HG02885 (cell line): Measurements from ENCODE around the gene MFSD12.

Experiments used
- ATAC-seq: cut with Tn5 transposase; IDR thresholded peaks from one replicate; pipeline ENCODE4 v1.9.1; 2021; ENCODE audit warnings: mild to moderate bottlenecking; ENCODE audit not compliant: unreplicated experiment, poor library complexity

Gene MFSD12

DNA sequence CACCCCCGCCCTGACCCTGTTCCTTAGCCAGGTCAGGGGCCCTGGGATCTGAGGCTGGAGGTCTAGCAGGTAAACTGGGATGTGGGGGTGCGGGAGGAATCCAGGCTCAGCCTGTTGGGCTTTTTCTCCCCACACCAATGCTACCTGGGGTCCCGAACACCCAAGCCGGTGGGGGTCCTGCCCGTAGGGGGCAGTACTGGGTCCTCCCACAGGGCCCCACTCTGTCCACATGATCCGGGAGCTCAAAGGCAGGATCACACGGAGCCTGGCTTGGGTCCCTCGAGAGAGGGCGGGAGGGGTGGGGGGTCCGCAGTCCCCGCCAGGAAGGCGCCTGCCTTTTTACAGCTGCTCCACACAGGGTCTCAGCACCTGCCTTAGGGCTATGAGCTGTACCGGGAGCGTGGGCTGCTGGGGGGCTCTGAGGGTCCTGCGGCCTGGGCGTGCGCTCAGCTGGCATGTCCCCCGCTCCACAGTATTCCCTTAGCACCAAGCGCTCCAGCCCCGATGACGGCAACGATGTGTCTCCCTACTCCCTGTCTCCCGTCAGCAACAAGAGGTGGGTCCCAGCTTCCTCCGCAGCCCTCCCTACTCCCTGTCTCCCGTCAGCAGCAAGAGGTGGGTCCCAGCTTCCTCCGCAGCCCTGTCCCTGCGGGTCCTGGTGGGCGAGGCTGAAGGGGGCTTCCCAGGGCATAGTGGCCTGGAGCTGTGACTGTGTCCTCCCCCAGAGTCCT is 30.7 kb downstream of the MFSD12 start:
- no peak for ATAC-seq

DNA sequence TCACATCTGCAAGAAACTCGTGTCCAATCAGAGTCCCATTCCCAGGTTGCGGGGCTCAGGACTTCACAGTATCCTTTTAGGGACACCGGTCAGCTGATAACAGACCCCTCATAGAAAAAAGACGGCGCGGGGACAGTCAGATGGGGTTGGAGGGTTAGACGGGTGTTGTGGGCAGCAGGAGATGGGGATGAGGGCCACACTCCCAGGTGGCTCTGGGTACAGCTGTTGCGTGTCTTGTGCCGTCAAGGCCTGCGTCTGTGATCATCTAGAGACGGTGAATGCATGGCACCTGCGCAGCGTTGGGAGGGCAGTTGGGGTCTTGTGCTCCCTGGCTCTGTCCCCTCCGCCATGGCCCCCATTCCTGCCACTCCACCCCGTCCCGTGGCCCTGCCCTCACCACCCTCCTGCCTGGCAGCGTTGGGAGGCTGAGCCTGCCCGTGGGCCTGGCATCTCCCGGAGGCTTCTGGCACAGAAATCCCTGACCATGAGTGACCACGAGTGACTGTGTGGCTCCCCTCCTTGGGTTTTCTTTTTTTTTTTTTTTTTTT is 32.4 kb downstream of the MFSD12 start:
- ATAC-seq = no peak

- ATAC-seq = no peak
These were observed 33.1 kb downstream of the MFSD12 start for GRCh38 chr19:3524078-3524842.

- ATAC-seq = no peak
These were observed 33.9 kb downstream of the MFSD12 start for GRCh38 chr19:3523361-3524077.

- no peak for ATAC-seq
These were observed 34.7 kb downstream of the MFSD12 start for GRCh38 chr19:3522421-3523360.

GRCh38 chr19:3521104-3521445 is 36.3 kb downstream of the MFSD12 start:
- no peak for ATAC-seq

DNA sequence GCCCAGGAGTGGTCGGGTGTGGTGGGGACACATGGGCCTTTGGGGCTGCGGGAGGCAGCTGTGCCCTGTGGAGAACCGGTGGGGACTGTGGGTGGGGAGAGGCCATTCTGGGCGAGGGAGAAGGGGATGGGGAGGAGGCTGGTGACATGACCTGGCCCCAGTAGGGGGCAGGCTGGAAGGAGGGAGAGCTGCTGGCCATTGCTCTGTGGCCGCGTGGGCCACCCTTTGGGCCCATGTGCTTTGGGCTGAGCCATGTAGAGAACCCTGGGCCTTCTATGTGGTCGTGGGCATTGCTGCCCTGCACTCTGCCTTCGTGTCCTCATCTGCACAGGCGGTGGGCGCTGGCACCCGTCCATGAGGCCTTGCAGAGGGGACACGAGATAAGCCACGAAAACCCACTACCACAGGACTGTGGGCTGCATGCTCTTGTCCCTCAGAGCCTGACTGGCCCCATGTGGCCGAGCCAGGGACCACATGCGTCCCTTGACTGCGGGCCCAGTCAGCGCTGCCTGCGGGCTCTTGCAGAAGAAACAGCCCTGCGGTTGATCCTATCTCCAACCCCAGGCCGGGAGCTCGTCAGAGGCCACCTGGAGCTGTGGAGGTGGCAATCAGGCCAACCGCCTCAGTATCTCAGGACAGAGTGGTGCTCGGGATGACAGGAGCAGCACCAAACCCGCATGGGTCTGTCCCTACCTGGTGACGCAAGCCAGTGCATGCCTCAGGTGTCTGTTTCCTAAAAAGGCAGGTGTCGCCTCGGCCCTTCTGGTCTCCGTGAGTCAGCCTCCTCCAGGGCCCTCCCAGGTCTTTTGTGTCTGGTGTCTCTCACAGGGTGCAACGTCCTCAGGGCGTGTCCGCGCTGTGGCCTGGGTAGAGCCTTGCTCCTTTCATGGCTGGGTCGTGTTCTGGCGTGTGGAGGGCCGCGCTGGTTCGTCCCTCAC is 37.0 kb downstream of the MFSD12 start:
- no peak for ATAC-seq

DNA sequence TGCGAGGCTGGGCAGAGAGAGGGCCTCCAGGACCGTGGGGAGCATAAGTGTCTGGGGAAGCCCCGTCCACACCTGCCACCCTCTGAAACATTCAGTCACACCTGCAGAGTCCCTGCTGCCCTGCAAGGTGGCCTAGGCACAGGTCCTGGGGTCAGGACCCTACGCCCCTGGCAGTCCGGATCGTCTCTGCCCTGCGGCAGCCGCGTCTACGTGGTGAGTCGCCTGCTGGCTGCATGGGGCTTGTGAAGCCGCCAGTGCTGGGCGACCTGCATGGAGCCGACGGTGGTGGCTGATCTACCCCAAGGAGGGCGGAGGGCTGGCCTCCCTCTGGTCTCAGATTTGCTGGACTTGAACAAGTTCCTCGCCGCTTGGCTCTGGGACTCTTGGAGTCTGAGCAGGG is 38.3 kb downstream of the MFSD12 start:
- no peak for ATAC-seq

- no peak for ATAC-seq
These were observed 38.7 kb downstream of the MFSD12 start for GRCh38 chr19:3518659-3519058.

GRCh38 chr19:3518255-3518654 is 39.1 kb downstream of the MFSD12 start:
- no peak for ATAC-seq

GRCh38 chr19:3517638-3518037 is 39.7 kb downstream of the MFSD12 start:
- ATAC-seq = no peak

- ATAC-seq = no peak
These were observed 40.6 kb downstream of the MFSD12 start for GRCh38 chr19:3516675-3517207.

DNA sequence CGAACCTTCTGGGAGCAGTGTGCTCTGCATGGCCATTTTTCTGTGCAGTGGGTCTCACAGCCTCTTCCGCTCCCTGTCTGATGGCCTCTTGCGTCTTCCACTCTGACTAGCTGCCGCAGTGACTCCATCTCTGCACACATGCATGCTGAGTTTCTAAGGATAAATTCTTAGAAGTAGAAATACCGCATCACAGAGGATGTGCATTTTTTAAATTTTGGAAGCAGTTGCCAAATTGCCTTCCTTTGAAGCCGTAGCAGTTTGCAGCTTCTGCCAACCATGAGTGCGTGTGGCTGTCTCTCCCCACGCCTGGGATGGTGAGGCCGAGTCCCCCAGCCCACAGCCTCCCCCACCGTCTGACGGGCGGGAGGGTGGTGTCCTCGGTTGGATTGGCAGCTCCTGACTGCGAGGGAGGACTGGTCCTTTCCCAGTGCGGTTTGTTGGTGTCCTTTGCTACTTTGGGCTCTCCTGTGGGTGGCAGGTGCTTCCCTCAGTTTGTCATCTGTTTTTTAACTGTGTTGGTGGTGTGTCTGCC is 41.4 kb downstream of the MFSD12 start:
- ATAC-seq = no peak

GRCh38 chr19:3514930-3515329 is 42.5 kb downstream of the MFSD12 start:
- no peak for ATAC-seq

DNA sequence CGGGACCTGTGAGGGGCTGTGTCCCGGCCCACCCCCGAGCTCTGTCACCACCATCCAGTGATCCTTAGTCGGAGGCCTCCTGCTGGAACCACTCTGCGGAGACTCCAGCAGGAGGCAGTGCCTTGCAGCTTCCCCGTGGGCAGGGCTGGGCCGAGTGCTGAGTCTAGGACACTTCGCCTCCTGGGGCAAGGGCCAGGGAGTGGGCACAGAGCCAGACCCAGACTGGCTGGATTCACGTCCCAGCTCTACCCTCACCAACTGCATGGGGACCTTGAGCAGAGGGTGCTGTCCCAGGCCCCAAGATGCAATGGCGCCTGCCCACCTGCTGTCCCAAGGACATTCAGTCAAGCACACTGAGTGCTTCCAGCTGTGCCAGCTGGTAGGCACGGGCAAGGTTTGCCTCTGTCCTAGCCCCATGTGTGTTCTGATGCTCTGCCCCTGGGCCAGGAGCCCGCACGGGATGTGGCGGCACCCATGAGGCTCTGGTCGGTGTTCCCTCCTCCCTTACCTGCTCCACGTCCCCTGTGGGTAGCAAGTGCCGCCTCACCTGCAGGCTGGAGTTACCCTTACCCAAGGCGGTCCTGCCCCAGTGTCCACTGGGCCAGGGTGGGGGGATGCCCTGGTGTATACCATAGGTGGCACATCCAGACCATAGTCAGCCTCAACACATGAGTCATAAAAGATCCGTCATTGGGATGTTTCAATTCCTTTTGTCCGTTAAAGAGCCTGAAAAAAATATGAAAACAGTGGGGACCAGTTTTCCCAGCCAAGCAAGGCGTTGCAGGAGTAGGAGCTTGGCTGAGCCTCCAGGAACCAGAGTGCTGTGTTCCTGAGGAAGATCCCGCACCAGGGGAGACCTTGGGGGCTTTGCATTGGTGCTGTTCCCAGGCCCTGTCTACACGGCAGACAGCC is 43.9 kb downstream of the MFSD12 start:
- no peak for ATAC-seq

DNA sequence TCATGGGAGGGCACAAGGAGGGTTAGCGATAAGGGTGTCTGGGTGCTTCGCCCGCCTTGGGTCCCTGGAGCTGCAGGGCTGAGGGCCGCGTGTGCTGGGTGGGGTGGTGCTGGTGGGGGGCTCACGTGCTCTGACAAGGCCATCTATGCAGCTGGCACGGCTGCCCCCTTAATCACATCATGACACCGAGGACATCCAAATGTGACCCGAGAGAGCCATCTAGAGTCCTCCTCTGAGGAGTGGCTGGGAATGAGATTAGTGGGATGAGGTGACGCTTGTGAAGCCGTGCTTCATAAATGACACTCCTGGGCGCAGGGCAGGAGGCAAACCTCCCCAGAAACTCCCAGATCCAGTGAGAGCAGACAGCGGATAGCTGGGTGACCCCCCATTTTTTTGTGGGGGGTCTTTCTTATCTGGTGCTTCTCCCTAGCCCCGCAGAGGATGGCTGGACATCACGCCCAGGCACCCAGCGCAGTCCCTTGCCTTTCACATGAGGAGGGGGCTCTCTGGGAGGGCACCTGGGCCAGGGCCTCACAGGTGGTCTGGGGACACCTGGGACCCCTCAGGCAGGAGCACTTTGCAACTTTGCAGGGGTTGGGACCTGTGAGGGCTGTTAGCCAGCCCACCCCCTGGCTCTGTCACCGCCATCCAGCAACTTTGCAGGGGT is 44.7 kb downstream of the MFSD12 start:
- no peak for ATAC-seq
